Skin of body (tissue), 2 donors: ENCODE results near the gene PROKR2. TPM values are rescaled to one million over a fixed set of nuclear protein-coding genes. Genes with fewer than 3 reads are reported as not detected.

ENCODE experiments used
- DNase-seq: peaks from one replicate; lab custom pipeline; 2025; lab: John Stamatoyannopoulos, UW
- total RNA-seq: library from RNA; depleted of rRNA; stranded (reverse); fragments of >200 nt; gene quantifications from one replicate; pipeline ENCODE4 v1.2.3, GENCODE V29; 2014

PROKR2 gene
- total RNA-seq: not detected

GRCh38 chr20:5316188-5317158 is at the start of gene PROKR2:
Gene PROKR2 (minus strand): TSS chr20:5316954. CDS start chr20:5314369, 2,585 bp downstream.
- no peak for DNase-seq

- no peak for DNase-seq
Measured at GRCh38 chr20:5364997-5365597, 48.3 kb upstream of the PROKR2 start.

- DNase-seq: no peak
Measured at GRCh38 chr20:5364136-5364821, 47.5 kb upstream of the PROKR2 start.

GRCh38 chr20:5362771-5363170 is 46.0 kb upstream of the PROKR2 start:
- DNase-seq: no peak

DNA sequence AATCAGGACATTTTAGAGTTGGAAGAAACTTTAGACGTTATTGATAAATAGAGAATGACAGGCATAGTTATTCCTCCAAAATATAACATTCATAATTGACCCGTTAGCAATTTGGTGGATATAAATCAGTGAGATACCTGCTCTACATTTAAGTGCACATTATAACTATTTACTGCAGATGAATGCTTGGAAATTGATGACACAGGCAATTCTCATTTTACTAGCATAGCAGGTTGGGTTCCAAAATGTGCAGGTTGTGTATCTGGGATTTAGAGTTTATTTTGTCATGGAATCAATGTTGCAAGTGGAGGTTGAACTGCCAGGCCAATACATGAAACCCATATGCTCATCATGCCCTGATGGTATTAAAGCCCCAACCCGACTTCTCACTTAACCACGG is 44.4 kb upstream of the PROKR2 start:
- DNase-seq: no peak

- no peak for DNase-seq
Measured at GRCh38 chr20:5357946-5358345, 41.2 kb upstream of the PROKR2 start.

DNA sequence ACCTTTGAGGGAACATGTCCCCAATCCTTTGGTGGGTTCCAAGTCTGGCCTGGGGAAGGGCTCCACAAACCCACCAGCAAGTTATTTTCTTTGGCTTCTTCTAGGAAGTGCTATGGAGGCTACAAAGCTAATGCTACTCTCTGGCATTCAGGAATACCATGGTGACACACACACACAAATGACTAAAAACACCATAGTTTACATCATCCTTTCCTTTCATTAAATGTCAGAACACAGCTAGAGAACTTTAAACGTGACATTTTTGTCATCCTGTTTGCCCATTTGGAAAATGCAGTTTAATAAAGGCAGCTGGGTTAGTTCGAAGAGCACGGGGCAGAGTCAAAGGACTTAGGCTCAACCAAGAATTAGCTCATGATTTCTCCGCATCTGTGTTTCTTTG is 40.2 kb upstream of the PROKR2 start:
- no peak for DNase-seq

GRCh38 chr20:5354901-5355300 is 38.1 kb upstream of the PROKR2 start:
- no peak for DNase-seq

DNA sequence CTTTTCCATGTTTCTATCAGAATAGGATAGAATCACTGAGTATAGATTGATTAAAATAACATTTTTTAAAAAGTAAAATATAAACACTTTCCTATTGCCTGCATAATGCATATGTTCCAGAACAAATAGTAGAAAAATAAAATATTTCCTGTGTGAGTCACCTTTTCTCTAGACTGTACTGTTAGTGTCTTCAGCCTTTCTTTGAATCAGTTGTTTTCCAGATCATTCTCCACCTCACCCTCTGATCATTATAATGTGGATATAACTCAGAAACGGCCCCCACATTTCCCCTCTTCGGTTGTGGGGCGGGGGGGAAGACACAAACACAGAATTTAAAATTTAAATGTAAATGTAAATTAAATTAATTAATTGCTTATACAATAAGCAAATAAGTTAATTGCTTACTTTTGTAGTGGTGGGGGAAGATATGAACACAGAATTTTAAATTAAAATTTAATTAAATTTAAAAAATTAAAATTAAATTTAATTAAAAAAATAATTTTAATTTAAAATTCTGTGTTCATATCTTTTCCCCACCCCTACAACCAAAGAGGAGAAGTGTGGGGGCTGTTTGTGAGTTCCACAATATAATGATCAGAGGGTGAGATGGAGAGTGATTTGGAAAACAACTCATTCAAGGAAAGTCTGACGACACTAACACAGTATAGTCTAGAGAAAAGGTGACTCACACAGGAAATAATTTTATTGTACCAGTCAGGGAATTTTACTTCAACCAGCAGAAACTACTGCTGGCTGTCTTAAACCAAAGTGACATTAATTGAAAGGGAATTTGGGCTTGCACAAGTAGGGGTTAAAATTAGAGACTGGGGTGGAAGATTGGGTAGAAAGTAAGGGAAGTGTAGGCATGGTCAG is 37.1 kb upstream of the PROKR2 start:
- no peak for DNase-seq

- DNase-seq: no peak
Measured at GRCh38 chr20:5349448-5349847, 32.7 kb upstream of the PROKR2 start.

GRCh38 chr20:5342021-5342420 is 25.3 kb upstream of the PROKR2 start:
- DNase-seq: no peak

GRCh38 chr20:5331340-5331739 is 14.6 kb upstream of the PROKR2 start:
- DNase-seq: no peak

- DNase-seq: peak; percentile 16
Measured at GRCh38 chr20:5328268-5328667, 11.5 kb upstream of the PROKR2 start.

DNA sequence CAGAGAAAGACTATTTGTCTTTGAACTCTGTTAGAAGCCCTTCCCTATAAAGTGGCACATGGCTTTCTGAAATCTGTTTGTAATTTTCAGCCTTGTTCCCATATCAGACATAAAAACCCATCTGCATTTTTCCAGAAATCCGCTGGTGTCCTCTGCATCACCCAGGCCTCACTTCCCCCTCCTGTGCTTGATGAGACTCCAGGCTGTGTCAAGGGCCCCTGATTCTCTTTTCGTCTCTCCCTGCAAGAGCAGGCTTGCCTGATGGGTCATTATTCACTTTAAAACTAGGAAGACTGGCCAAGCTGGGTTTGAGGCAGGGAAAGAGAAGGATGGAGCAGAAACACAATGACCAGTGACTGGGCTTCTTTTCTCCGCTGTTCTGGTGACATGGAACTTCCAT is 10.6 kb upstream of the PROKR2 start:
- DNase-seq: no peak

GRCh38 chr20:5315807-5316187 is 957 bp downstream of the PROKR2 start:
- no peak for DNase-seq

DNA sequence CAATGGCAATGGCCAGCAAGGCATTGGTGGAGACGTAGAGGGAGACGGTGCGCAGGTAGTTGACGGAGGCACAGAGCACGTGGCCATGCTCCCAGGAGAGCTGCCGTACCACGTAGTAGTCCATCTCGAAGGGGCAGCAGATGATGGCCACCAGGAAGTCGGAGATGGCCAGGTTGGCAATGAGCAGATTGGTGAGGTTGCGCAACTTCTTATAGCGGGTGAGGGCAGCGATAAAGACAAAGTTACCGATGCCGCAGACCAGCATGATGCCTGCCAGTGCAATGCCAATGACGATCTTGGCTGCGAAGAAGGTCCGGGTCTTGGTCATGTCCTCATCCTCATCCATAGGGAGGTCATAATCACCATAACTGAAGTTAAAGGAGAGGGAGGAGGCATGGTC is 2.8 kb downstream of the PROKR2 start:
- no peak for DNase-seq

- DNase-seq: no peak
Measured at GRCh38 chr20:5312518-5312917, 4.2 kb downstream of the PROKR2 start.

- DNase-seq: no peak
Measured at GRCh38 chr20:5309971-5310370, 6.8 kb downstream of the PROKR2 start.

- no peak for DNase-seq
Measured at GRCh38 chr20:5298811-5299210, 17.9 kb downstream of the PROKR2 start.

- no peak for DNase-seq
Measured at GRCh38 chr20:5297280-5298004, 19.3 kb downstream of the PROKR2 start.

DNA sequence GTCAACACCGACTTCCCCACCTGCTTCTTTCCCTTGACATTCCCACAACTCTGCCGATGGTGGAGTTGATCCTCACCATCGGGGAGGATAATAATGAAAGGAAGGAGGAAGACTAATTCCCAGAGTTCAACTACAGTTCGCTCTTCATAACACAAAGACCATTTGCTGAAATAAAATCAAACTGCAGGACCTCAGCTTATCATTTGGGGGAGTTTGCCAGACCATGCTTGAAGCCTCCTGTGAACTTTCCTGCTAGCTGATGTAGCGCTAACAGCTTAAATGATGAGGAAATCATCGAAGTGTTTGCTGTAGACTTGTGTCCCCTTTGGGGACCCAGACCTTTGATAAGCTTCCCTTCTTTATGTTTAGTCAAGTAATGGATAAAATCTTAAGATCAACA is 26.2 kb downstream of the PROKR2 start:
- DNase-seq: no peak
